NCI-H345 treated with DMSO at 0.1 percent for 48 hours (cell line): ENCODE measurements around the gene SREBF2.
"Not testable (repeated sequence)": the region's sequence is repeated elsewhere in the genome, so short reads cannot be mapped to it uniquely, and the experiment has no call there.

Source experiments
- DNase-seq: peaks from one replicate; lab custom pipeline; 2025; ENCODE audit not compliant: unreplicated experiment; lab: John Stamatoyannopoulos, UW

SREBF2 gene

GRCh38 chr22:41841085-41841712 lies 8.3 kb downstream of the SREBF2 start:
- DNase-seq: no peak

DNA sequence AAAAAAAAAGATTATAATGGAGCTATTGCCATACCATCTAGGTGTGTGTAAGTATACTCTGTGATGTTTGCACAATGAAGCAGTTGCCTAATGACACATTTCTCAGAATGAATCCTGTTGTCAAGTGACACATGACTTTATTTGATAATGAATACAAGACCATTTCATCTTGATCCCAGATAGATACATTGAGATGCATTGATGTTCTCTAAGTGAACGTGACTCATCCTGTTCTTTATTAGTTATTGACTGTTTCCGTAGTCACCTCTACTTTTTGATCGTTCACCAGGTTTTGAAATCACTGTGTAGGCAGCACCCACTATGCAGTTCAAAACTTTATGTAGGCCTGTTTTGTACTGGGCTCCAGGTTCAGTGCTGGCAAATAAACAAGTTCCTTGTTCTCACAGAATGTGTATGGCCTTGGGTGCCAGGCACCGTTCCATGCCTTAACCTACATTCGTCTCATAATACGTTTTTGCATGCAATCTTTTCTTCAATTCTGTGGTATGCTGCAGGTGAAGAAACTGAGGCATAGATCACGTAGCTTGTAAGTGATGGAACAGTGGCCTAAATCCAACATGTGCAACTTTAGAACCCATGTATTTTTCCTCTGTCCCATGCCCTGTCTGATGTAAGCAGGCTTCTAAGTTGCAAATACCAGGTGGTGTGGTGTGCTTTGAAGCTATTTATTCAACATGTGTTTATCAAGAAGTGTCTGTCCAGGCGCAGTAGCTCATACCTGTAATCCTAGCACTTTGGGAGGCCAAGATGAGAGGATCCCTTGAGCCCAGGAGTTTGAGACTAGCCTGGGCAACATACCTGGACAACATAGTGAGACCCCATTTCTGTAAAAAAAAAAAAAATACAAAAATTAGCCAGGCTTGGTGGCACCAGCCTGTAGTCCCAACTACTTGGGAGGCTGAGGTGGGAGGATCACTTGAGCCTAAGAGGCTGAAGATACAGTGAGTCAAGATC lies 10.4 kb downstream of the SREBF2 start:
- no peak for DNase-seq

GRCh38 chr22:41844036-41844435 lies 11.1 kb downstream of the SREBF2 start:
- DNase-seq: no peak

GRCh38 chr22:41844513-41844912 lies 11.6 kb downstream of the SREBF2 start:
- DNase-seq: no peak

- no peak for DNase-seq
These were observed 12.7 kb downstream of the SREBF2 start for GRCh38 chr22:41845380-41846267.

DNA sequence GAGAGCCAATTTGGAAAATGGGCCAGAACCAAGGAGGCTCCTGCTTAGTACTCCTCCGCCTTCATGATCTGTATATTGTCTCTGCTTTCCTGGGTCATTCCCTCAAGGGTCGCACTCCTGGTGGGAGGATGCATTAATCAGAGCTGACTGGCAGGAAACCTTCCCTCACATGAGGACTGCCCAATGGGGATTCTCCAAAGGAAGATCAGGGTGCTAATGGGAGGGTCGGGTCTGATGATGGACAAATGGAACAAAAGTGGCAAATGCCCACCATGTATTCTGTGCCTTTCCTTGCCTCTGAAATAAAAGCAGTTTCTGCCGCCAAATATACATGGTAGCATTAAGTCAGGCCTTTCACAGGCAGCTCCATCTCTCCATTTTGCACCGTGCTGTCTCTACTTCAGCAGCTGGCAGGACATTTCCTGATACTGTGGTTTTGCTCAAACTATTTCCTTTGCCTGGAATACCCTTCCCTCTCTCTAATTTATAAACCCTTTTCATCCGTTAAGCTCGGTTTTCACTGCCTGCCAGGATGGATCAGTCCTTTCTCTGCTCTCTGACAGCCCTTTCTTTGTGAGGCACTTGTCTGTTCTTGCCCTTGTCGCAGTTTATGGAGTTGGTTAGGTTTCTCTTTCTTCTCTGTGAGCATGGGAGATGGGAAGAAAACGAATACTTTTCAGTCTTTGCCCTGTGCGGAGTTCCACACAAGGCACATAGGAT lies 13.5 kb downstream of the SREBF2 start:
- no peak for DNase-seq

- no peak for DNase-seq
These were observed 14.4 kb downstream of the SREBF2 start for GRCh38 chr22:41847300-41847699.

DNA sequence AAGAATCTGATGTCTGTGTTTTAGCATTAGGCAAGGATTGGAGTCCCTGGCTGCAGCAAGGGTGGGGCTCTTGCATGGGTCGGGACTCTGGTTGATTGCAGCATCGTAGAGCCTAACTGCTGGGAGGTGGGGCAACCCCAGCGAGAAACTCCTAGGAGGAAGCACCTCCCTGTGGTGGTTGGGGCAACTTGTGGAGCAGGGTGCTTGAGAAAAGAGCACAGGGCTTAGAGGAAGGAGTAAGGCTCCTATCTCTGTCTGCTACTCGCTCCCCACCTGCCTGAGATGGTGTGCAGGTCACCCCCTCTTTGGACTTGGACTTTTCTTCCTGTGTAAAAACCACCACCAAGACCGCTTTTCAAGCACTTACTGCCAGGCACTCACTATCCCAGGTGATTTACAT lies 15.6 kb downstream of the SREBF2 start:
- no peak for DNase-seq

- DNase-seq: no peak
These were observed 23.6 kb downstream of the SREBF2 start for GRCh38 chr22:41856469-41856868.

DNA sequence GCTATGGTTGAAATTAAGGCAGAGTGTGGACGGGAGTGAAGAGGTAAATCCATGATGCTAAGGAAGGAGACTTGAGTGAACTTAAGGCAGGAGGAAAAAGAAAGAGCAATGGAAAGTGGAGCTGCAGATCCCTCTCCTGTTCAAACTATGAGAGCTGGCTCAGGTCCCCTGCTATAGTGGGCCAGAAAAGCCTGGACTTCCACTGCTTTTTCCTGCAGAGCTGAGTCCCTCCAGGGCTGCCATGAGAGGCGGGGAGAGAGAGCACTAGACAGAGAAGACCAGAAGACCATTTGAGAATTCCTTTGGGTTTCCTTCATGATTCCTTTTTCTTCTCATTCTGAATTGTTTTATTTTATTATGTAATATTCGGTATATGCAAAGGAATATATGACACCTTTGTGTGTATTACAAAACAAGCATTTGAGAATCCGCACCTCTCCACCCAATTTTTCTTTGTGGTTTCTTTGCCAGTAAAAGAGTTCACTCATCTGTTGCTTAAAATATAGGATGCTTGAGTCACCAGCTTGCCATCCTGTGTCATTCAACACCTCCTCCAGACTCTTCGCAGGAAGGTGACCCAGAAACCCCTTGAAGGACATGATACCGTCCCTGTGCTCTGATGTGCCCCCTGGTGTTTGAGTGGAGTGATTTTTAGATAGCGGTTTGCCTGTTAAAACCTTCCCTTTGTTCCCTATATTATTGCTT lies 24.4 kb downstream of the SREBF2 start:
- DNase-seq: no peak

- DNase-seq: no peak
These were observed 24.9 kb downstream of the SREBF2 start for GRCh38 chr22:41857860-41858199.

- no peak for DNase-seq
These were observed 29.2 kb downstream of the SREBF2 start for GRCh38 chr22:41862160-41862529.

DNA sequence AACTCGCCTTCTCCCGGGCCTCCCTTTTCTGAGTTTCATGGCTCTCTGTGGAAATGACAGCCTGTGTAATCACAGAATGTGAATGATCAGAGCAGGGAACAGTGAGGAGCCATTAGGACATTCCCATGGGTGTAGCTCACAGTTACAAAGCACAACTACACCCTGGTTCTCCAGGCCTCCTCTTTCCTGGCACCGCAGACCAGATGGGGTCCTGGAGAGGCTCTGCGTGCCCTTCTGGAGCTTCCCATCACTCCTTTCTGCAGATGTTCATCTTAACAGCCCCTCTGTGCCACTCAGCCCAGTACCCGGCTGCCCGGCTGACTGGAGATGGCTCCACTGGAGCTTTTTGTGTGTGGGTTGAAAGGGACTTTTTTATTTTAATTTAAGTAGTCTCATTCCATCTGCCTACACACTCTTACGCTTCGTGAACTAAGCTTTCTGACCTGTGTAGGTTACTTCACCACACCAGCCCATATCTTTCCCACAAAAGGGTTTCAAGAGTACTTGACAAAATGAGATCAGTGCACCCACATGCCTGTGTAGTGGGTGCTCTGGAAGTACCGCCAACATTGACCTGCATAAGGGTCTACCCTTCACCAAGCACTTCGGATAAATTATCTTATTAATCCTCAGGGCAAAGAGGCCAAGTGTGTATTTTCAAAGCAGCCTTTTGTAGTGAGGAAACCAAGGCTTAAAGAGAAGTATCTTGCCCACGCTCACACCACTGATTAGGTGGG lies 29.8 kb downstream of the SREBF2 start:
- no peak for DNase-seq

DNA sequence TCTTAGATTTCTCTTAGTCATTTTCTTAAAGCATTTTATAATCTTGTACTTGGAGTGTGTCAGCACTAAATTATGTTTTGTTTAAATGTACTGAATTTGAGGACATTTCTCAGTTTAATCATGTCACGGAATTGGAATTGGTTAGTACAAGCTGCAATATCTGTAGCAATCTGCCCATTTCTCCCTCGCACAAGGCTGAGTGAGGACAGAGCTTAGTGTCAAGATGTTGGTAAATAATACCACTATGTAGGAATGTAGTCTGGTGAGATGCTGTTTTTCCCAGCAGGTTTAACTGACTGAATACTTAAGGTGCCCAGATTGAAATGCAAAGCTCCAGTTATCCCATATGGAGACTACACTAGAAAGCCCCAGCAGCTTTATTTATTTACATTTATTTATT lies 30.6 kb downstream of the SREBF2 start:
- no peak for DNase-seq

GRCh38 chr22:41868556-41868955 lies 35.7 kb downstream of the SREBF2 start:
- no peak for DNase-seq

DNA sequence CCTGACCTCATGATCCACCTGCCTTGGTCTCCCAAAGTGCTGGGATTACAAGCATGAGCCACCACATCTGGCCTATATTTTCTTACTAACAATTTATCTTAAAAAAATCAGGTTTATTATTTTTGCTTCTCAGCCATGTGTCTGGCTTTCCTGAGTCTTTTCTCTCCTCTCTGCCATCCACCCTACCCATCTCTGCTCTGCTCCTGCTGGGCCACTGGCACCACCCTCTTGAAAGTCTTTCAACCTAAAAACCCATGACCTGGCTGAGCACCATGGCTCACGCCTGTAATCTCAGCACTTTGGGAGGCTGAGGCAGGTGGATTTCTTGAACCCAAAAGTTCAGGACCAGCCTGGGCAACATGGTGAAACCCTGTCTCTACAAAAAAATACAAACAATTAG lies 37.2 kb downstream of the SREBF2 start:
- not testable (repeated sequence) for DNase-seq

- DNase-seq: no peak
These were observed 37.9 kb downstream of the SREBF2 start for GRCh38 chr22:41870786-41871185.

DNA sequence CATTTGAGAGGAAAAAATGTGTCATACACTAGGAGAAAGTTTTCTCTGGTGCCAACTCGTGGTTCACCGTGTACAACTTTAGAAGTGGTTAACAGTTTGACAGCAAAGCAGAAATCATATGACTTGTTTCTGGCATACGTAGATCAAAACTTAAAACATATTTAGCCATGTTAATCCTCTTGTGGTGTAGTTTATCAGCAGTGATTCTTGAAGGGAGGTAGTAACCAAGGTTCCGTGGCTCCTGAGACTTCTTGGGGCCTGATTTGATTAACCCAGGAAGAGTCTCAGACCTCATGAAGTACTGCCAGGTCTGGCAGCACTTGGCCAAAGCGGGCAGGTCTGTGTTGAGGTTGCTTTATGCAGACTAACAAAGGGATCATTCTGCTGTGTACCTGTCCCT lies 40.5 kb downstream of the SREBF2 start:
- no peak for DNase-seq

DNA sequence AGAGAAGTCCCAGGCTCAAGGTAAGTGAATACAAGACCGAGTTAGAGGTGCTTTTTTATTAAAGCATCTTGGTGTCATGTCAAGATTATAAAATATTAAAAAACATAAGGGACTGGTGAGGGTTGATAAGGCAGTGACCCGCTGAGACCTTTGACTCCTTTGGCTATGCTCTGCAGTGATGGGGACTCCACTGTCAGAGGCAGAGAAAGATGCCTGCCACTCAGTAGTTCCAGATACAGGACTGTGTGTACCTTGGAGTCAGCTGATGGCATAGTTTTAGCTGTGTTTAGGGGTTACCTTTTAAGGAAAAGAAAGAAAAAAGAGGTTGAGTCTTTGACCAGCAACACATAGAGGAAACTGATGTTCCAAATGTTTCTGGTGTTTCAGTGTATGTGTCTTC lies 41.2 kb downstream of the SREBF2 start:
- no peak for DNase-seq
